Ectodermal cell (in vitro differentiated cells): ENCODE measurements around the gene MT1G.

ENCODE experiments used
- H3K27ac ChIP-seq: 2 replicates; pipeline ENCODE4 v1.7.0; 2013; ENCODE audit warnings: mild to moderate bottlenecking, low read depth, low read length; ENCODE audit not compliant: insufficient read depth, poor library complexity, severe bottlenecking
- H3K27me3 ChIP-seq: 2 replicates; pipeline ENCODE4 v1.7.0; 2013; ENCODE audit warnings: mild to moderate bottlenecking, low read length; ENCODE audit not compliant: insufficient read depth, control insufficient read depth, poor library complexity, severe bottlenecking
- H3K36me3 ChIP-seq: one replicate; pipeline ENCODE4 v1.7.0; 2013; ENCODE audit warnings: low read length; ENCODE audit not compliant: control insufficient read depth, insufficient read depth
- H3K4me1 ChIP-seq: one replicate; pipeline ENCODE4 v1.7.0; 2013; ENCODE audit warnings: low read length; ENCODE audit not compliant: control insufficient read depth, insufficient read depth
- H3K4me3 ChIP-seq: 2 replicates; pipeline ENCODE4 v1.7.0; 2013; ENCODE audit warnings: low read depth, low read length, control low read depth; ENCODE audit not compliant: insufficient read depth
- H3K9me3 ChIP-seq: 2 replicates; pipeline ENCODE4 v1.7.0; 2013; ENCODE audit warnings: mild to moderate bottlenecking, low read length, moderate library complexity; ENCODE audit not compliant: control insufficient read depth
- WGBS, 2 experiments: methylation state at CpG; one replicate each; pipeline ENCODE4 v1.1.7; 2013; ENCODE audit warnings: missing lambda C conversion rate in 2 of 2; 5-methylcytosine and 5-hydroxymethylcytosine counted together

Gene MT1G

GRCh38 chr16:56618138-56618537, 49.7 kb downstream of the MT1G start:
- H3K27ac ChIP-seq = no peak overlapping the region
- no peaks in the 10 kb centered on the region for H3K36me3 ChIP-seq
- H3K4me1 ChIP-seq = peaks cover 14% of the 10 kb centered on the region
- 24 to 34% methylated on average over 6 of the region's 6 CpGs for WGBS, 2 experiments
- H3K9me3 ChIP-seq = no peaks in the 10 kb centered on the region
- H3K27me3 ChIP-seq = peaks cover 74% of the 10 kb centered on the region
- no peak overlapping the region for H3K4me3 ChIP-seq

- 4 to 6% methylated on average over 41 of the region's 41 CpGs for WGBS, 2 experiments
- H3K36me3 ChIP-seq = no peaks in the 10 kb centered on the region
- peak overlapping the region; percentile 23 for H3K4me3 ChIP-seq
- peaks cover 76% of the 10 kb centered on the region for H3K27me3 ChIP-seq
- H3K9me3 ChIP-seq = no peaks in the 10 kb centered on the region
- peaks cover 14% of the 10 kb centered on the region for H3K4me1 ChIP-seq
- H3K27ac ChIP-seq = no peak overlapping the region
Measured at GRCh38 chr16:56617212-56618085, 50.4 kb downstream of the MT1G start.
